Measurements from ENCODE around the gene CANX.

GRCh38 chr5:179755022-179755421, 56.3 kb downstream of the CANX start:
- TF ChIP-seq, protein P1, sequence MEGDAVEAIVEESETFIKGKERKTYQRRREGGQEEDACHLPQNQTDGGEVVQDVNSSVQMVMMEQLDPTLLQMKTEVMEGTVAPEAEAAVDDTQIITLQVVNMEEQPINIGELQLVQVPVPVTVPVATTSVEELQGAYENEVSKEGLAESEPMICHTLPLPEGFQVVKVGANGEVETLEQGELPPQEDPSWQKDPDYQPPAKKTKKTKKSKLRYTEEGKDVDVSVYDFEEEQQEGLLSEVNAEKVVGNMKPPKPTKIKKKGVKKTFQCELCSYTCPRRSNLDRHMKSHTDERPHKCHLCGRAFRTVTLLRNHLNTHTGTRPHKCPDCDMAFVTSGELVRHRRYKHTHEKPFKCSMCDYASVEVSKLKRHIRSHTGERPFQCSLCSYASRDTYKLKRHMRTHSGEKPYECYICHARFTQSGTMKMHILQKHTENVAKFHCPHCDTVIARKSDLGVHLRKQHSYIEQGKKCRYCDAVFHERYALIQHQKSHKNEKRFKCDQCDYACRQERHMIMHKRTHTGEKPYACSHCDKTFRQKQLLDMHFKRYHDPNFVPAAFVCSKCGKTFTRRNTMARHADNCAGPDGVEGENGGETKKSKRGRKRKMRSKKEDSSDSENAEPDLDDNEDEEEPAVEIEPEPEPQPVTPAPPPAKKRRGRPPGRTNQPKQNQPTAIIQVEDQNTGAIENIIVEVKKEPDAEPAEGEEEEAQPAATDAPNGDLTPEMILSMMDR (IDR thresholded peaks at IDR 0.05; ENCODE audit: low read depth, low read length), result no peak
- TF ChIP-seq MYC (IDR thresholded peaks at IDR 0.05; ENCODE audit: low read depth, low read length) (no peak), POLR2A (IDR thresholded peaks at IDR 0.05; ENCODE audit: extremely low read depth, insufficient read length) (no peak)

Data from NB4 (cell line).